Measurements from ENCODE around the gene SLC15A4.

DNA sequence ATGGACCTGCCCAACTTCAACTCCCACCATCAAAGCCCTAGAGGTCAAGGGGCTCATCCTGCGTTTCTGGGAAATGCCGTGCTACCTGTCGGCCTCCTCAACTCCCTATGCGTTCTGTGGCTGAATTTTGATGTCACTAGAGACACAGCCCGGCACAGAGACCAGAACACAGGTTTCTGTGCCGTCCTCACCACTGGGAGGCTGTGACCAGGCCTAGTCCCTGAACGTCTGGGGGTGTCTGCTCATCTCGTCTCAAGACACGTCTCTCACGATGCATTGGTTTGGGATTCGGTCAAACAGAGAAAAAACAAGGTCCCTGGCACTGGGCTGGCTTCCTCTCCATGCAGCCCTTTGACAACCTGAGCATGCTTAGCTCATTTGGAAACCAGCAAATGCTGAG lies 33.5 kb downstream of the SLC15A4 start:
- TF ChIP-seq, protein P1, sequence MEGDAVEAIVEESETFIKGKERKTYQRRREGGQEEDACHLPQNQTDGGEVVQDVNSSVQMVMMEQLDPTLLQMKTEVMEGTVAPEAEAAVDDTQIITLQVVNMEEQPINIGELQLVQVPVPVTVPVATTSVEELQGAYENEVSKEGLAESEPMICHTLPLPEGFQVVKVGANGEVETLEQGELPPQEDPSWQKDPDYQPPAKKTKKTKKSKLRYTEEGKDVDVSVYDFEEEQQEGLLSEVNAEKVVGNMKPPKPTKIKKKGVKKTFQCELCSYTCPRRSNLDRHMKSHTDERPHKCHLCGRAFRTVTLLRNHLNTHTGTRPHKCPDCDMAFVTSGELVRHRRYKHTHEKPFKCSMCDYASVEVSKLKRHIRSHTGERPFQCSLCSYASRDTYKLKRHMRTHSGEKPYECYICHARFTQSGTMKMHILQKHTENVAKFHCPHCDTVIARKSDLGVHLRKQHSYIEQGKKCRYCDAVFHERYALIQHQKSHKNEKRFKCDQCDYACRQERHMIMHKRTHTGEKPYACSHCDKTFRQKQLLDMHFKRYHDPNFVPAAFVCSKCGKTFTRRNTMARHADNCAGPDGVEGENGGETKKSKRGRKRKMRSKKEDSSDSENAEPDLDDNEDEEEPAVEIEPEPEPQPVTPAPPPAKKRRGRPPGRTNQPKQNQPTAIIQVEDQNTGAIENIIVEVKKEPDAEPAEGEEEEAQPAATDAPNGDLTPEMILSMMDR (IDR thresholded peaks at IDR 0.05; ENCODE audit: insufficient read depth, low read depth, low read length): no peak
- TF ChIP-seq EZH2 (IDR thresholded peaks at IDR 0.05; ENCODE audit: insufficient read depth, low read length): no peak

Measured in astrocyte (in vitro differentiated cells and primary cell).